Activated T-helper 1 cell treated with Interleukin-2 at 50 U/mL for 16 hours (primary cell): Measurements from ENCODE around the gene CILP.

Experiments used
- DNase-seq: peaks from one replicate; pipeline ENCODE4 v3.0.0-alpha.2; 2020; ENCODE audit warnings: low read depth

The CILP gene

DNA sequence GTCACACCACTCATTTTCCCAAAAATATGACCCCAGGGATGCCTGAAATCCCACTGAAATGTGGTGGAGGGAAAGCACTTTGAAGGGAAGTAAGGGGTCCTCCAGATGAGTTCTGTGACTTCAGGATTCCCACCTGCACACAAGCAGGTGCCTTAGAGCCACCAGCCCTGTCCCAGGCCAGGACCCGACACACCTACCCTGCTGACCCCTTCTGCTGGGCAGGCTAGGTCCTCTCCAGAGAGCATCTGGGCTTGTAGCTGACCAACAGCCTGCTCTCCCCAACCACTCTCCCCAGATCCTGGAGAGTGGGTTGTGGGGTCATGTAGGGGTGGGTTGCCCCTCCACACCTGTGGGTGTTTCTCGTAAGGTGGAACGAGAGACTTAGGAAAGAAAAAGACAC, 14.9 kb upstream of the CILP start:
- no peak for DNase-seq

DNA sequence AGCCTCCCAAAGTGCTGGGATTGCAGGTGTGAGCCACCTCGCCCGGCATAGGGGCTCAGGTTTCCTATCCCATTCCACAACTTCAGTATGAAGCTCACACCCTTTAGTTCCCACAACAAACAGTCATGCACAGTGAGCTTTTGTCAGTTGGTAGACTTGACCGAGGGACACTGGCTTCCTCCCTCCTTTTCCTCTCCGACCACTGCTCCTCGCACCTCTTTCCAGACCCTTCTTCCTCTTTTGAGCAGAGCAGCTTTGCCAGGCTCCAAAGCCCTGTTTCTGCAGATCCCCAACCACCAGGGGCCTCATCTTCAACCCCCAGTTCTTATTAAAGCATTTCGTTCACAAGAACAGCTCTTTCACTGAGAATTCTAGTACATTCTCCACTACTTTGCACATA, 12.7 kb upstream of the CILP start:
- DNase-seq: no peak

DNA sequence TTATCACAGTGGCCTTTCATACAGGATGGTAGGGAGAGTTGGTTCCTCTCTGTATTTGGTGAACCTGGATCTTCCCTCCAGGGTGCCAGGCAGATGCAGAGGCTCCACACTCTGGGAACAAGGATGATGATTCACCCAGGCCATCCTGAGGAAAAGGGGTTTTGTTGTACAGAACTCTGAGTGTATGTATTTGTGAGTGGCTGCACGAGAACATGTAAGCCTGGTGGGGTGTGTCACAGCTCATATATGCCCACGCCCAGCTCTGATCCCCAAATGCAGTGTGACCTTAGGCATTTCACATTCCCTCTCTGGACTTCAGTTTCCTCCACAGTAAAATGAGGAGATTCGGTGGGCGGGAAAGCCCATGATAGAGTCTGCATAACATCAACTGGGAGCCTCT, 11.6 kb upstream of the CILP start:
- no peak for DNase-seq

DNA sequence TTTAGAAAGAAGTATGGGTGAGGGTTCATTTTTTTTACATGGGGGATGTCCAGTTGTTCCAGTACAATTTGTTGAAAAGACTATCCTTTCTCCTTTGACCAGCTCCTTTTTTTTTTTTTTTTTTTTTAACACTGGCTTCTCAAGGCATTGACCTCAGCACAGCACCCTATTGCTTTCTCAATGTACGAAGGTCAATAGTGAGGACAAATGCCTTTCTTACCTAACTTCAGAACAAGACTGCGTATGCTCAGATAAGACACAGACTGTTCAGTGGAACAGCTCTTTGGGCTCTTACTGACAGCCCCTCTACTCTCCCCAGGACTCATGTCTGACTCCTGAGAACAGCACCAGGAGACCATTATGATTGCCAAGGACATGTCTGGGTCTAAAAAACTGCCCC, 10.4 kb upstream of the CILP start:
- no peak for DNase-seq

DNA sequence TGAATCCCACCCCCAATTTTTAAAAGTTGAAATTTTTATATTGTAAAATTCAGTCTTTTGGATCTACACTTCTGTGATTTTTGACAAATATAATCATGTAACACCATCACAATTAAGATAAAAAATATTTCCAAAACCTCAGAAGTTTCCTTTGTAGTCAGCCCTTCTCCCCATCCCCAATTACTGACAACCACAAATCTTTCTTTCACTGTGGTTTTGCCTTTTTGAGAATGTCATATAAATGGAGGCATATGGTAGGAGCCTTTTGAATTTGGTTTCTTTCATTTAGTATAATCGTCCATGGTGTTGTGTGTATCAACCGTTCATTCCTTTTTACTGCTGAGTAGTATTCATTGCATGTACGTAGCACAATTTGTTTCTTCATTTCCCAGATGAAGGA, 7.9 kb upstream of the CILP start:
- no peak for DNase-seq

DNA sequence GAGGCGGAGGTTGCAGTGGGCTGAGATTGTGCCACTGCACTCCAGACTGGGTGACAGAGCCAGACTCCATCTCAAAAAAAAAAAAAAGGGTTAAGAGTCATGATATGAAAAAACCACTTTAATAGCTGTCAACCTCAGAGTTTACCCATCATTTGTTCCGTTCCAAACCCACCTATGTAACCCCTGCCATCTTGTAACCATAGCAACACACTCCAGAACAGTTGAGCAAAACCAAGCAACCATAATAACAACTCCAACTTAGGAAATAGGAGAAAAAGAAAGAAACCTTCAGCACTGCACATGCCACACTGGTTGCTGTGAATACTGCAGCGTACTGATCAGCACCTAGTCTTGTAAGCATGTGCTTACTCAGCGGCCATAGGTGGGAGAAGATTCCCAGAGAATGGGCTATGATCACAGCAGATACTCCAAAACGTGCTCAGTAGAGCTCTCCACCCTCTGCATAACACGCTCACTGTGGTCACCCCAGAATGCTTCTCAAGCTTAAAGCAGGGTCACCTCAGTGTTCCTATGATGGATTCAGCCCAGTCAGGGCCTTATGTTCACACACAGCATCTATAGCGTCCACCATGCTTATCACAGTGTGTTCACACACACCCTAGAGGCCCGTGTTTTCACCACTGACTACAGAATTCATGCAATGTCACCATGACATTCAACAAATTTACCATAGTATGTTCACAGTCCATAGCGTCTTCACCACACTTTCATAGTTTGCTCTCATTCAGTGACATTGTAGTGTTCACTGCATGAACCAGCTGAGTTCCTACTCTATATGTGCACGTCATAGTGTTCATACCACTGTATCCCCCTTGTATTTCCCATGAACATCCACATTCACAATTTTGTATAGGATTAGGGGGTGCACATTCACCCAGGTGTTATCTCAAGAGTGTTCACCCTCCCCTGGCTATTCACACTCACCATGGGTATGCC, 6.5 kb upstream of the CILP start:
- DNase-seq: no peak

DNA sequence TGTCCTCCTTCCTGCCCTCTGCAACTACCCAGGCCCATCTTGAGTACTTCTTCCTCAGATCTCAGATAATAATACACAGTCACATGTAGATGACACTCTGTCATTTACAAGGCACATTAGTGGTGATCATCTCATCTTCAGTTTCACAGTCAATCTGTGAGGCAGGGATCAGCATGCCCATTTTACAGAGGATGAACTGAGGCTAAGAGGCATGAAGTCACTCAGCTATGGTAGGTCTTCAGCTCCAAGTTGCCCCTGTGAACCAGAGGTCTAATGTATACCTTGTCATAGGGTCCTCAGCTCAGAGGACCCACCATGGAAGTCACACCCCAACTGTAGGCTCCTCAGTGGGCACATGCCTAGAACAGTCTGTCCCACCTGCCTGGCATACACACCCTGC, 4.2 kb upstream of the CILP start:
- no peak for DNase-seq

DNA sequence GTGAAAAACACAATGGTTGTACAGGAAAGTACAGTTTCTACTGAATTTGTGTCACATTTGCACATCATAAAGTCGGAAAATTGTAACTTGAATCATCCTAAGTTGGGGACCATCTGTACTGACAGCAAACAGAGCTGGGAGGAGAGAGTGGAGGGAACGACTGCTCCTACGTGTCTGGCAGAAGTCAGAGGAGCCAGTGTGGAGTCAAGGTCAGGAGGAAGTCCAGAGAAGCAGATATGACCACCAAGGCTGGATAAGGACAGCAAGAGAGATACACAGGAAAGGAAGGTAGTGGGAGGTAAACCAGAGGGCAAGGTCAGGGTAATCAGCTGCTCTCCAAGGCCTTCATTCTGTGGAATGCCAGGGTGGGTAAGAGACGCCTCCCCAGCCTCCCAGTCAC, 2.7 kb upstream of the CILP start:
- DNase-seq: no peak

DNA sequence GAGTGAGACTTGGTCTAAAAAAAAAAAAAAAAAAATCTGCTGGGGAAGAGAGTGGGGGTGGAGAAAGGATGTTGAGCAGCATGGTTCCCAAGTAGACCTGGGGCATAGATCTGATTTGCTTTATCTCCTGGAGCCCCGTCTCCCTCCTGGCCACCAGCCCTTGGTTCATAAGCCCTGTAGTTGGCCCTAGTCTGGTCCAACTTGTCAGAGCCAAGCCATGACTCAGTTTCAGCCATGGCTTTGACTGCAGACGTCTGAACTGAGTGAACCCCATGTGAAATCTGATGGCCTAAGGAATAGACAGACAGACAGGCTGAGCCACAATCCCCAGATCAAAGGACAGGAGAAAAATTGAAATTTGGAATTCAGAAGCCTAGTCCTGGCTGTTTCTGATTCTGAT, 2.0 kb upstream of the CILP start:
- DNase-seq: no peak

DNA sequence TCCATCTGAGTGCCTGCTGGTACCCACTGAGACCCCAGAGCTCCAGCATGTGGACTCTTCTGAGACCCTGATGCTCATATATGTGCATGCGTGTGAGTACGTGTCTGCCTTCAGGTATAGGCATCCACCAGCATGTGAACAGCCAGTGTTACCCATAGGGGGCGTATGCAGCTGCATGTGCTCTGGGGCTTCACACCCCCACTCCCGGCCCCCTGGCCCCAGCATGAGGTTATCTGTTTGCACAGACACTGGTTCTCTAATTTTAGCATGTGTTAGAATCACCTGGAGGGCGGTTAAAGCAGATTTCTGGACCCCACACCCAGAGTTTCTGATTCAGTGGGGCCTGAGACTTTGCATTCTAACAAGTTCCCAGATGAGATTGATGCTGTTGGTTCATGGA, 824 bp upstream of the CILP start:
- DNase-seq: no peak

DNA sequence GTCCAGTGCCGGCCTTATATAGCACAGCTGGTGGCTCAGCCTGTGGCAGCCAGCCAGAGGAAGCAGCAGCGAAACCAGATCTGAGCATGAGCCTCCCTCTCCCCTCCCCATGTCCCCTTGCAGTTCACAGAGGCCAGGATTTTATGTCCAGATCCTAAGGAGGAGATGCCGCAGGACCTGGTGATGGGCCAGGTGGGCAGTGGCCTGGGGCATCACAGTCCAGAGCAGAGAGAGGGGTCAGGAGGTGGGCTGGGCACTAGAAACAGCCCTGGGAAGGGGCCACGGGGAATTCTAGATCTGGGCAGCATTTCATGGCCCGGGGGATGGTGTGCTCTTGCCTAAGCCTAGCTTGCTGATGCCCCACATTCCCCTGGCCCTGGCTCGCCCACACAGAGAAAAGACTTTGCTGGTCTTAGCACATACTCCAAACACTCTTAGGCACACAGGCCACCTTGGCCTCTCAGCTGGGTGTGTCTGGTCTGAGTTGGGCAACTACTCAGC, 259 bp upstream of the CILP start:
- DNase-seq: no peak

DNA sequence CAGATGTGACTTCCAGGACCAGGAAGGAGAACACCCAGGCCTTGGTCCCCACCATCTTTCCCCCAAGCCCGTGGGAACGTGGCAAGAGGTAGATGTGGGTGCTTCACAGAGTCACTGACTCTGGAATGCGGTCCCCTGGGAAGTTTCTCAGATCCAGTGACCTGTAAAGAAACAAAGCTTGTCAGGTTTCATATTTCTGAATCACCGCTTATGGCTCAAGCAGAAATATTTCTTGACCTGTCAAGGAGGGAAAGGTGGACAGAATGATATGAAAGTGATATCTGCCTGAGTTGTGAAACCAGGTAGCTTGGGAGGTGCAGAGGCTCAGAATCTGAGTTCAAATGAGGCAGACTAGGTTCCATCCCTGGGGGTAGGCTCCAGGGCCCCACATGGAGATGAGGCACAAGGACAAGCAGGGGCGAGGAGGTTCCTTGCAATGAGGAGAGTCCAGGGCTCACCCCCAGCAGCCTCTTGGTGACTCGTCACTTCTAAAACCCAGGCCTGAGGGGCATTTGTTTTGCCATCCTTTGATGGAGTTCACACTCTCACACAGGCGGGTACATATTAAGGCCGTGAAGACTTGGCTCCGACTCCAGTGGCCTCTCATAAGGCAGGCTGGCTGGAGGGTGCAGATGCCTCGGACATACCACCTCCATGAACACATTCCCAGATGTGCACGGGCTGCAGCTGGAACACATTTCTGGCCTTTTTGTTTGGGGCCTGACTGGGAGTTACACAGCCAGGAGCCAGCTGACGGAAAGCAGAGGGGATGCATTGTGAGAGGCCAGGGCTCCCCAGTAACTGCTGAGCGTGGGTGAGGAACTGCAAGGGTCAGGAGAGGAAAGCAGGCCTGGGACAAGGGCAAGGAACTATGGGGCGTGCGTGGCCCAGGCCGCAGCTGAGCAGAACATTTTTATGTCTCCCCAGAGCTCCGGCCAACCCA, 1.3 kb downstream of the CILP start:
- no peak for DNase-seq

DNA sequence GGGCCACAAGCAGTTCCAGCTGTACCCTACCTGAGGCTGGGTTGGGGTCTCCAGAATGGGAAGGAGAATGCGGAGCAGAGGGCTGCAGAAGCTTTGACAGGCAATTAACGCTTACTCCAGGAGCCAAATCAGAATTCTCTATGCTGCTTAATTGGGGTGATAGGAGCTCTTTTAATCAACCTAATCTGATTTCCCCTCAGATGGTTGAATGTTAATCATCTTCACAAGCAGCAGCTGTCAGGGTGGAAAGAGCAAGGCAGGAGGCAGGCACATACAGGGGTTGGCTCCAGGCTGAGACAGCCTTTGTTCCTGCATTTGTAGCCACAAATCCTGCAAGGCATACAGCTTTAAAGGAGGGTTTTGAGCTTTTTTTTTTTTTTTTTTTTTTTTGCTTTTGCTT, 2.6 kb downstream of the CILP start:
- no peak for DNase-seq

DNA sequence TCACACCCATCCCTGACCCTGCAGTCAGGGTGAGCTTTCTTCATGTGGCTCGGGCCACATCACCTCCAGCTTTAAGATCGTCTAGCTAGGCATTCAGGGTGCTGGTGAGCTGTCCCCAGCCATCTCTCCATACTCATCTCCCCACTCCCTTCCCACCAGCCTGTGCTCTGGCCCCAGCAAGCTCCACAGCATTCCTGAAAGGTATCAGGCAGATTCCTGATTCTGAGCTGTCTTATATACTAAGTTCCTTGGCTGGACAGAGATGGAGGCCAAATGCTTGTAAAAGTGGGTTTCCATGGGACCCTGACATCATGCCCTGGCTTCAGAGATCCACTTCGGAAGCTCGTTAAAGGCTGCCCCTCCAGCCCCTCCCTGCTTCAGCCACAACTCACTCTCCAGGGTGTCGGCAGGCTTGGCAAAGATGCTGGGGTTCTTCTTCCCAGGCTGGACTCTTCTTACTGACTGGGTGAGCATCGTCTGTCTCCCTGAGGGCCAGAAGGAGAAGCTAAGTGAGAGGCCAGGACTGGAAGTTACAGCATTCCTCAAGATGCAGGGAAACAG, 3.9 kb downstream of the CILP start:
- DNase-seq: no peak

DNA sequence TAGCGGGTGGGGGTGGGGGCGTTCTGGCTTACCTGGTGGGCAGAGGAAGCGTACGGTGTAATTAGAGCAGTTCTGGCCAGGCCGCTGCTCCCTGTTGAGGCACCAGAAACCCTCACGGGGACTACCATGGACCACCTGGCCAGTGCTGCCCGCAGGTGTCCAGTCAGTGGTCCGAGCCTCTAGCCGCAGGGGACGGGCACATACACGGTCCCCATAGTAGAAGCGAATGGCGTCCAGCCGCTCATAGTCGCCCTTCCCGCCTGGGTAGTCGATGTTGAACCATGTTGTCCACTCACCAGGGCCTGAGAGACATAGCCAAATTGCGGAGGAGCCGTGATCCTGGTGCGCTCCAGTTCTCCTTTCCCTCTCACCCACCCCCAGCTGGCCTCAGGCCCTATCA, 4.5 kb downstream of the CILP start:
- DNase-seq: no peak

DNA sequence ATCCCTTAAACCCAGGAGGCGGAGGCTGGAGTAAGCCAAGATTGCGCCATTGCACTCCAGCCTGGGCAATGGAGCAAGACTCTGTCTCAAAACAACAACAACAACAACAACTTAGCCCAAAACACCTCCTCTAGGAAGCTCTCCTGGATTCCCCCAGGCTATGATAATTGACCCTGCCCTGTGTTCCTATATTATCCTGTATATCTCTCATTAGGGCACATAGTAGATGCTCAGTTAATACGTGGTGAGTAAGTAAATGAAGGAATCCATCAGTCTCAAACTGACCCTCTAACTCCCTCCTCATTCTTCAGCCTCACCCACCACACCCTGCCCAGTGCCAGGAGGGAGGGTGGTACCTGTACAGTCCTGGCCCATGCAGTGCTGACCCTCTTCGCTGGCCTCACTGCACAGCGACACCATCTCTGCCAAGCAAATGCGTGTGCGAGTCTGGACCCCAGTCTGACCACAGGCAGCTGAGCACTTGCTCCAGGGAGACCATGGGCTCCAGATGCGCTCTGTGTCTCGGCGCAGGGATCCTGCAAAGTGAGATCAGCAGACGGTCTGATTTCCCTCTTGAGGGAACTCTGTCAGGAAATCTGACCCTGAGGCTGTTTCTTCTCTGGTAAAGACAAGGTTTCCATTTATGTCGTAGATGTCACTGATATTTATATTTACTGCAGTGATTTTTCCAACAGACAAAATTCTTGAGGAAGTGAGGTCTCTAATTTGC, 6.2 kb downstream of the CILP start:
- no peak for DNase-seq

DNA sequence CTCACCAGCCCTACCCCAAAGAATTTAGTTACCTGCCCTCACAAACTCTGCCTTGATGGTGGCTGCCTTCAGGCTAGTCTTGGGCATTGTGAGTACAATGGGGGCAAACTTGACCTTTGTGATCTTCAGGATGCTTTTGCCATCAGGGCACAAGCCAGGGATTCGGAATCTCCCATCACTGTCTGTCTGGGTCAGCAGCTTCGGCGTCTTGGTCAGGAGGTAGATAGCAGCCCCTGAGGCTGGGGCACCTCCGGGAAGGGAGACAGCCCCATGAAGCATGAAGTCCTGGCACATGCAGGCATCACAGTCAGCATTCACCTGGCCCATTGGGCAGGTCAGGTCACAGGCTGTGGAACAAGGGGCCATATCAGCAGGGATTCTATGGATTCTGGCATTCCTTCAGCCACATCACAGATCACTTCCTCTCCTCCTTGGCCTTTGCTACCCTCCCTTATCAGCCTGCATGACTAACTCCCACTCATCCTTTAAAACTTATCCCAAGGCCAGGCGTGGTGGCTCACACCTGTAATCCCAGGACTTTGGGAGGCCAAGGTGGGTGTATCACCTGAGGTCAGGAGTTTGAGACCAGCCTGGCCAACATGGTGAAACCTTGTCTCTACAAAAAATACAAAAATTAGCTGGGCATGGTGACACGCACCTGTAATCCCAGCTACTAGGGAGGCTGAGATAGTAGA, 6.9 kb downstream of the CILP start:
- no peak for DNase-seq

DNA sequence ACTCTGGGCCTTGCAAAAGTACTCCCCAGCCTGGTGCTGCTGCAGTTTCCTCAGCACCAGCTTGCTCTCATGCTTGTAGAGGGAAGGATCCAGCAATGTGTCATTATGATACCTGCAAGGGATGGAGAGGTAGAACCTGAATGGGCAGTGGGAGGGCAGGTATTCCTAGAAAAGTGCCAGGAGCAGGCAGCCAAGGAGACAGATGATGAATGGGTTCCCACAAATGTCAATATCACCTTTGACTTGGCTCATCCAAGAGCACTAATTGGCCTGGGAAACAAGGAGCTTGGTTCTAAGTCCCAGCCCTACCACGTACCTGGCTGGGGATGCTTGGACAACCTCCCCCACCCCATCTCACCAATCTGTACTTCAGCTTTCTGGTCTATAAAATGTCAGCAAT, 9.4 kb downstream of the CILP start:
- no peak for DNase-seq

DNA sequence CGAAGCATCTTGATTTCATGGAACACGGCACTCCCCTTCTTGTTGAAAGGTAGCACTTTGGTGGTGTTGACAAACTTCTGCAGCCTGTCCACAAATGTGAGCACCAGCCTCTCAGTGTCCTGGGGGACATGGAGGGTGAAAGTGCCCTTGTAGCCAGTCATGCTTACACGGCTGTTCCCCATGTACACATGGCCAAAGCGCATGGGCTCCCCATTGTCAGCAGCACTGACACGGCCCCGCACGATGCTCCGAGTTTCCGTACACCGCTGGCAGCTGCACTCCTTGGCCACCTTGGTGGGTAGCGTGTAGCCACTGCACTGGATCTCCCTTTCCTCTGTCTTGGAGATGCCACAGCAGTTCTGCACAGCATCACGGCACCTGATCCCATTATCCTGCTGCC, 12.7 kb downstream of the CILP start:
- DNase-seq: no peak

DNA sequence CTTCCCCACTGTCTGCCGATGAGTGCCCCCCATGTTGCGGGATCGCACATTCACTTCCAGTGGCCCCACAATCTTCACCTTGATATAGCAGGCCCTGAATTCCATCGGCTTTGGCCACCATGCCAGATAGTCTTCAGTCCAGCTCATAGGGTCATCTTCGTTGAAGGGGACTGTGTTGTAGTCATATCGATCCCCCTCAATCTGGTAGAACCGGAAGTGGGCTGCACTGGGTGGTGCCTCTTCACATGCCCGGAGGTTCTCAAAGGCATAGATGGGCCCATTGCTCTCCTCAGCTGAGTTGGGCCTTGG, 14.0 kb downstream of the CILP start:
- no peak for DNase-seq

DNA sequence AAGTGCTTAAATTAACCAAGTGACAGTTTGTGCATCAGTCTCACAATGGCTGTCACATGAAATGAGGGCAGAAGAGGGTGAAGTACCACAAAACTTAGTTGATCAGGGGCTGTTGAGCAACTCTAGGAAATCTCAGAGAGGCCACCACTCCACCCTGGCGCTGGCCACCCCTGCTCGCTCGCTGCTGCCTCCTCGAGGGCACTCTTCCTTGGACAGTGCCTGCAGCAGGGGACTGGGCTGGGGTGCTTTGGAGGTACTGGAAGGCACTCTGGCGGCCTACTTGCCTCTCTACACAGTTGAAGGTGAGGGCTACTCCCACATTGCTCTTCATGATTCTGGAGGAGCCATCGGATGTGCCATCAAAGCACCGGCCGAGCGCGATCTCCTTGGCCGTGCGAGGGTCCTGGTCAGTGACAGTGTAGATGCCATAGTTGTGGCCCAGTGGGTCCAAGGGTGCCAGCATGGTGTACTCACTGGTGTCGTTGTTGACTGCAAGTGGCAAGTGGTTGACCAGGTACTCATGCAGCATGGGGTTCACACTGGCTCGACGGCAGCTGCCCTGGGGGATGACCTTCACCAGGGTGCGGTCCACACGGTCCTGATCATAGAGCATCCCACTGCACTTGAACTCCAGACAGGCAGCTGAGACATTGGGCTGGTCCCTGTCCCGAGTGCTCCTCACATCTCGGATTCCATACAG, 14.5 kb downstream of the CILP start:
- DNase-seq: no peak
